ENCODE results near the gene LUM. TPM values are rescaled to one million over a fixed set of nuclear protein-coding genes. Genes with fewer than 3 reads are reported as not detected.
"Not testable (repeated sequence)": the region's sequence is repeated elsewhere in the genome, so short reads cannot be mapped to it uniquely, and the experiment has no call there.

The LUM gene
- total and polyA plus RNA-seq, 2 experiments from 2014 or later, result 1,853 to 2,030 TPM

DNA sequence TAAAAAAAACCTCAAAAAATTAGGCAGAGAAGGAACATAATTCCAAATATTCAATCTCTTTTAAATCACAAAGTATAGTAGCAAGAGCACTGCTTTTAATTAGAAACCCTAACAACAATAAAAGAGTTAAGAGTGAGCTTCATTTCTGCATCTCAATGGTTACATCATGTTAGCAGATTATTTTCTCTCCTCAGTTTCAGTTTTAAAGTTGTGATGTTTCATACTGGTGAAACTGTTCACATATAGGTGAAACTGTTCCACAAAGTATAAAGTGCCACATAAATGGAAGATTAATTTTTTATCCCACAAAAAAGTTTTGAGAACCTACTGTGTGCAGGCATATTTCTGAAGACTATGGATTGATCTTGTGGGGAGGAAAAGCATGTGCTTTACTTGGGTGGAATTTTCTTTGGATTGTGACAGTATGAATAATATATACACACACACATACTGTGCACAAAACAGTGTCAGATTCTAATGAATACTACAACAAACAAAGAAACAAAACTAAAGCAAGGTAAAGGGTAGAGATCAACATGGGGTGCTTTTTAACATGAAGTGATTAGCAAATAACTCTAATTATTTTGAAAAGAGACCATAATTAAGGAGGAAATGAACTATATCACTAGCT, 17.1 kb downstream of the LUM start:
- DNase-seq (ENCODE audit: low spot score), result no peak
- Histone ChIP-seq H3K79me2 (no peaks in the 10 kb centered on the region), H3K27me3 (no peaks in the 10 kb centered on the region), H3K4me2 (peak overlapping the region; percentile 48), H3K36me3 (replicated peaks; ENCODE audit: insufficient read depth, low read depth) (no peaks in the 10 kb centered on the region), H3K9me2 (replicated peaks; ENCODE audit: insufficient read depth) (no peaks in the 10 kb centered on the region), H3K4me1 (ENCODE audit: insufficient read depth) (peaks cover 8% of the 10 kb centered on the region), H2AFZ (no peak overlapping the region), H4K20me1 (ENCODE audit: insufficient read depth, poor library complexity, severe bottlenecking) (no peaks in the 10 kb centered on the region), H3K4me3 (no peak overlapping the region), H3K27ac (no peak overlapping the region), H3K9me3 (ENCODE audit: low read depth) (no peaks in the 10 kb centered on the region)
- TF ChIP-seq, protein P1, sequence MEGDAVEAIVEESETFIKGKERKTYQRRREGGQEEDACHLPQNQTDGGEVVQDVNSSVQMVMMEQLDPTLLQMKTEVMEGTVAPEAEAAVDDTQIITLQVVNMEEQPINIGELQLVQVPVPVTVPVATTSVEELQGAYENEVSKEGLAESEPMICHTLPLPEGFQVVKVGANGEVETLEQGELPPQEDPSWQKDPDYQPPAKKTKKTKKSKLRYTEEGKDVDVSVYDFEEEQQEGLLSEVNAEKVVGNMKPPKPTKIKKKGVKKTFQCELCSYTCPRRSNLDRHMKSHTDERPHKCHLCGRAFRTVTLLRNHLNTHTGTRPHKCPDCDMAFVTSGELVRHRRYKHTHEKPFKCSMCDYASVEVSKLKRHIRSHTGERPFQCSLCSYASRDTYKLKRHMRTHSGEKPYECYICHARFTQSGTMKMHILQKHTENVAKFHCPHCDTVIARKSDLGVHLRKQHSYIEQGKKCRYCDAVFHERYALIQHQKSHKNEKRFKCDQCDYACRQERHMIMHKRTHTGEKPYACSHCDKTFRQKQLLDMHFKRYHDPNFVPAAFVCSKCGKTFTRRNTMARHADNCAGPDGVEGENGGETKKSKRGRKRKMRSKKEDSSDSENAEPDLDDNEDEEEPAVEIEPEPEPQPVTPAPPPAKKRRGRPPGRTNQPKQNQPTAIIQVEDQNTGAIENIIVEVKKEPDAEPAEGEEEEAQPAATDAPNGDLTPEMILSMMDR (IDR thresholded peaks at IDR 0.05; ENCODE audit: poor library complexity), result no peak
- TF ChIP-seq EZH2phosphoT487 (IDR thresholded peaks at IDR 0.05; ENCODE audit: low read depth, severe bottlenecking, unreplicated experiment) (no peak), EZH2 (IDR thresholded peaks at IDR 0.05; ENCODE audit: borderline replicate concordance) (no peak)

DNA sequence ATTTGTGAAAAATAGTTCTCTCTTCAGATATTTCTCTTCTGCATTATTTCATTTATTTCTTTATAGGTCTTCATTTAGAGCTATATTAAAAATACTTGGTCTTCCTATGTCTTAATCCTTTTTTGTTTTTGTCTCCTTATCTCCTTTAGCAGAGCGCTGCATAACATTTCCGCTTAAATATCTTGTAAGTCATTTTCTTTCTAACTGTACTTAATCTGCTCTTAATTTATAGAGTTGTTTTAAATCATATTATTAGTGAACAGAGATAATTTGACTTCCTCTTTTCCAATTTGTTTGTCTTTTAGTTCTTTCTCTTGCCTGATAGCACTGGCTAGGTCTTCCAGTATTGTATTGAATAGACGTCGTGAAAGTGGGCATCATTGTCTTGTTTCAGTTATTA, 18.0 kb downstream of the LUM start:
- H3K4me3 ChIP-seq, result no peak overlapping the region
- H3K9me3 ChIP-seq (ENCODE audit: low read depth), result no peaks in the 10 kb centered on the region
- no peak overlapping the region for H2AFZ ChIP-seq
- H3K36me3 ChIP-seq (replicated peaks; ENCODE audit: insufficient read depth, low read depth), result no peaks in the 10 kb centered on the region
- H3K27me3 ChIP-seq, result no peaks in the 10 kb centered on the region
- DNase-seq (ENCODE audit: low spot score), result no peak
- no peaks in the 10 kb centered on the region for H4K20me1 ChIP-seq (ENCODE audit: insufficient read depth, poor library complexity, severe bottlenecking)
- H3K9me2 ChIP-seq (replicated peaks; ENCODE audit: insufficient read depth), result no peaks in the 10 kb centered on the region
- WGBS (ENCODE audit: low lambda C conversion rate, missing lambda C conversion rate), result 84% methylated on average over 4 of the region's 4 CpGs
- H3K27ac ChIP-seq, result no peak overlapping the region
- peaks cover 4% of the 10 kb centered on the region for H3K4me1 ChIP-seq (ENCODE audit: insufficient read depth)
- H3K4me2 ChIP-seq, result peak overlapping the region; percentile 48
- no peaks in the 10 kb centered on the region for H3K79me2 ChIP-seq
- TF ChIP-seq, protein P1 (IDR thresholded peaks at IDR 0.05; ENCODE audit: poor library complexity), result no peak
- TF ChIP-seq EZH2phosphoT487 (IDR thresholded peaks at IDR 0.05; ENCODE audit: low read depth, severe bottlenecking, unreplicated experiment), result no peak
- no peak for TF ChIP-seq EZH2 (IDR thresholded peaks at IDR 0.05; ENCODE audit: borderline replicate concordance)

DNA sequence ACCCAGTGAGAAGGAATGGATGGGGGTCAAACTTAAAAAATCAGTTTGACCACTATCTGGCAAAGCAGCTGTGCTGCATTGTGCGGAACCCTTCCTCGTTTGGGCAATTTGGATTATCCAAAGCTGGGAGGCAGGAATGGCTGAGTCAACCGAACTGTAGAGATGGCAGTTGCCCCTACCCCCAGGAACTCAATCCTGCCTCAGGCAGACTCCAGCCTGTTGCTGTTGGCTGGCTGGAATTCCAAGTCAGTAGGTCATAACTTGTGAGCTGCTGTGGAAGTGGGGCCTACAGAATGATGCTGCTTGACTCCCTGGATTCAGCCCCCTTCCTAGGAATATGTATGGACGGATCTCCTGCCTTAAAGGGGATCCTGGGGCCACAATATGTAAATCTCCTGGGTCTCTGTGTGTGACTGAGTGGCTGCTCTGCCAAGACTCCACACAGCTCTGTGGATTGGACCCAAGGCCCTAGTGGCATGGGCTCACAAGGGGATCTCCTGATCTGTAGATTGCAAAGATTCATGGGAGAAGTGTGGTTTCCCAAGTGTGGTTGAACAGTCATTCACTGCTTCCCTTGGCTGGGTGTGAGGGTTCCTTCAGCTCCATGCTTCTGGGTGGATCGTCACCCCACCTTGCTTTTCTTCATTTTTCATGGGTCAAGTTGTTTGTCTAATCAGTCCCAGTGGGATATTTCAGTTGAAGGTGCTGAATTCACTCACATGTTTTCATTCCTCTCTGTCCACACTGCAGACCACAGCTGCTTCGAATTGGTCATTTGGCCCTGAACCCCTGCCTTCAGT, 19.2 kb downstream of the LUM start:
- H3K36me3 ChIP-seq (replicated peaks; ENCODE audit: insufficient read depth, low read depth), result no peaks in the 10 kb centered on the region
- TF ChIP-seq EZH2 (IDR thresholded peaks at IDR 0.05; ENCODE audit: borderline replicate concordance) (no peak), EZH2phosphoT487 (IDR thresholded peaks at IDR 0.05; ENCODE audit: low read depth, severe bottlenecking, unreplicated experiment) (no peak)
- TF ChIP-seq, protein P1 (IDR thresholded peaks at IDR 0.05; ENCODE audit: poor library complexity), result no peak
- no peak overlapping the region for H3K4me3 ChIP-seq
- no peaks in the 10 kb centered on the region for H3K79me2 ChIP-seq
- H3K9me2 ChIP-seq (replicated peaks; ENCODE audit: insufficient read depth), result no peaks in the 10 kb centered on the region
- H4K20me1 ChIP-seq (ENCODE audit: insufficient read depth, poor library complexity, severe bottlenecking), result no peaks in the 10 kb centered on the region
- 77% methylated on average over 6 of the region's 6 CpGs for WGBS (ENCODE audit: low lambda C conversion rate, missing lambda C conversion rate)
- no peak overlapping the region for H3K27ac ChIP-seq
- DNase-seq (ENCODE audit: low spot score), result no peak
- no peaks in the 10 kb centered on the region for H3K27me3 ChIP-seq
- H2AFZ ChIP-seq, result no peak overlapping the region
- no peaks in the 10 kb centered on the region for H3K9me3 ChIP-seq (ENCODE audit: low read depth)
- no peak overlapping the region for H3K4me2 ChIP-seq
- H3K4me1 ChIP-seq (ENCODE audit: insufficient read depth), result no peaks in the 10 kb centered on the region

DNA sequence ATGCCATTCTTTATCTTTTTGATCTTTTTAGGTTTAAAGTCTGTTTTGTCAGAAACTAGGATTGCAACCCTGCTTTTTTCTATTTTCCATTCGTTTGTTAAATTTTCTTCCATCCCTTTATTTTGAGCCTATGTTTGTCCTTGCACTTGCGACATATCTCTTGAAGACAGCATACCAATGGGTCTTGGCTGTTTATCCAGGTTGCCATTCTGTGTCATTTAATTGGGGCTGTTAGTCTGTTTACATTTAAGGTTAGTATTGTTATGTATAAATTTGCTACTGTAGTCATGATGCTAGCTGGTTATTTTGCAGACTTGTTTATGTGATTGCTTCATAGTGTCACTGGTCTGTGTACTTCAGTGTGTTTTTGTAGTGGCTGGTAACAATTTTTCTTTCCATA, 21.3 kb downstream of the LUM start:
- H2AFZ ChIP-seq; H3K27me3 ChIP-seq; H3K9me2 ChIP-seq (replicated peaks; ENCODE audit: insufficient read depth); H3K36me3 ChIP-seq (replicated peaks; ENCODE audit: insufficient read depth, low read depth); H3K4me2 ChIP-seq; H3K27ac ChIP-seq; H3K79me2 ChIP-seq; H4K20me1 ChIP-seq (ENCODE audit: insufficient read depth, poor library complexity, severe bottlenecking); H3K4me1 ChIP-seq (ENCODE audit: insufficient read depth); DNase-seq (ENCODE audit: low spot score); H3K4me3 ChIP-seq; H3K9me3 ChIP-seq (ENCODE audit: low read depth): not testable (repeated sequence)
- WGBS (ENCODE audit: low lambda C conversion rate, missing lambda C conversion rate), result 97% methylated on average over 2 of the region's 2 CpGs
